Forelimb muscle (tissue), 1 donor: ENCODE results near the gene EXT2. TPM values are rescaled to one million over a fixed set of nuclear protein-coding genes. Genes with fewer than 3 reads are reported as not detected.

Source experiments
- DNase-seq: peaks from one replicate; pipeline ENCODE4 v3.0.0-alpha.2; 2013; ENCODE audit warnings: low read depth
- polyA plus RNA-seq: library from polyadenylated mRNA; unstranded; fragments of 120-200 nt; gene quantifications from one replicate; pipeline ENCODE4 v1.2.1, GENCODE V29; 2013; ENCODE audit not compliant: insufficient read length

Gene EXT2
- polyA plus RNA-seq, 1 donor, result 45.8 TPM

DNA sequence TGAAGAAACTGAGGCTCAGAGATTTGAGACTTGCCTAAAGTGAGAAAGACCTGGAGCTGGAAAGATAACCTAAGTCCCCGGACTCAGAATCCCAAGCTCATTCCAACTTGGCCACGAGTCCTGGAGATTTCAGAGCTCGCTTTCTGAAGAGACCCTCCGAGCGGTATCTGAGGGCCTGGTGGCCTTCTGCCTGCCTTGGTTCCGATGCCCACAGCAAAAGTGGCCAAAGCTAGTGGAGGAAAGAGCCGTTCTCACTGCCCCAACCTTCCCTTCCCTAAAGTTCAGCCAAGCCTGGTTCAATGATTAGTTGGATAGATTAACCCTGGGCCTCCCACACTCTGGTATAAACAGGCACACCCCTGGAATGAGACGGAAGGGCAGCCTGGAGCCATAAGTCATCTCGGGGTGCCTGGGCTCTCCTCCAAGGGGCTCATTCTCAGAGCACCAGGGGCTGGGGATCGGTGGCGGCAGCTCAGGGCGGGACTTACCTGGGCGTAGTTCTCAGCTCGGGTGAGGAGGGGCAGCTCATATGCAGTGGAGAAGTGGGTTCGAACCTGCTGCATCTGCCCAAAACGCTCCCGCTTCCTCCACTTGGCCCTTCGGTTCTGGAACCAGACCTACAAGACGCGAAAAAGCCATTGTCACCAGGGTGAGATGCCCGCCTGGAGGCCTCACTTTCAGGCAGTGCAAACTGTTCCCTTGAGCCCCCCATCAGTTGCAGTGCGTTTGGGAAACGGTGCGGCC is 171.7 kb downstream of the EXT2 start:
- DNase-seq, result no peak

DNA sequence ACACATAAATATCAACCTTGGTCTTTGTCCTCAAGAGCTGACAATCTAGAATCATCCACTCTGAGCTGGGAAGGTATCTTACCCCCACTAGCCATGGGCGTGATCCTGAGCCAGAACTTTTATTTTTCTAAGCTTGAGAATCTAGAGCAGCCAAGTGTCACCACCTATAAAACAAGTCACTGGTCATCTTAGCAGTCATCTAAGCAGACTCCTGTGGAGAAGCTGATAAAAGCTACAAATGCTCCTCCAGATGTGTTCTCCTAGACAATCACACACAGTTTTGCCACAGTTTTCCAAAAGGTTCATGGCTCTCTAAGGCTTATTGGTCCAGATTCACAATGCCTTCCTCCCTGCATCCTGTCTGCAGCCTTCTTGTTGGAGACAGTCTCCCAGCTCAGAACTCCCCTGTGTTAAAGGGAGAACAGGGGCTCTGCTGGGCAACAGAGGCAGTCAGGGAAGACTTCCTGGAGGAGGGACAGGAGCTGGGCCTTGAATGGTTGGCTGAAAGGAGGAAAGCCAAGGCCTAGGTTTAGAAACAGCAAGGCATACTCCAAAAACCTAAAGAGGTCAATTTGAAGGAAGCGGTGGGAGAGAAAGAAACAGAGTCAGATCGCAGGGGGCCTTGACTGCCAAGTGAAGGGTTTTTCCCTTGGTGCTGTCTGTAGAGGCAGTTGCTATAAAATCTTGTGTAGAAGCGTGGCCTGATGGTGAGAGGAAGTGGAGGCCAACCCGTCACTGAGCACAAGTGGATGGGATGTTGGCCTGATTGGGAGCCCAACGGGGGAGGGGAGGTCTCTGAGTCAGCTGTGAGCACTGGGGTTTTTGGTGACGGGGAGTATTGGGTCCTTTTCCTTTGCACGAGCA is 172.5 kb downstream of the EXT2 start:
- no peak for DNase-seq

DNA sequence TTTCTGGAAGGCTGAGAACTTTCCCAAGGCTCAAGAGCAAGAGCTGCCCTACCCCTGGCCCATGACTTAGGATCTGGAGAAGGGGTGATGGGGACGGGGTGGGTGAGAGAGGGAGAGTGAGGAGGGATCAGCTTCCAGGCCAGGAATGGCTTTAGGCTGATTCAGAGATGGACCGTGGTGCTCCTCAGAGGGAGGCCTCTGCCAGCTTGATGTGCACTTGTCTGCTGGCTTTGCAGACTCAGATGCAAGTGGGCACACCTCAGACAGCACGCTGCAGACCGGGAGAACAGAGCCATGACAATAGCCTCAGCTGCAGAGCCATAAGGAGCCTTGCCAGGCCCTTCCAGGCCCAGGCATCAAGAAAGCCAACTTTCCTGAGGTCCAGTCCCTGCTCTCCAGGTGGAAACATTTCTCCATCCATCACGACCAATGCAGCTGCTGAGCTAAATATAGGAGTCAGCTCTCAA is 173.2 kb downstream of the EXT2 start:
- DNase-seq, result no peak

DNA sequence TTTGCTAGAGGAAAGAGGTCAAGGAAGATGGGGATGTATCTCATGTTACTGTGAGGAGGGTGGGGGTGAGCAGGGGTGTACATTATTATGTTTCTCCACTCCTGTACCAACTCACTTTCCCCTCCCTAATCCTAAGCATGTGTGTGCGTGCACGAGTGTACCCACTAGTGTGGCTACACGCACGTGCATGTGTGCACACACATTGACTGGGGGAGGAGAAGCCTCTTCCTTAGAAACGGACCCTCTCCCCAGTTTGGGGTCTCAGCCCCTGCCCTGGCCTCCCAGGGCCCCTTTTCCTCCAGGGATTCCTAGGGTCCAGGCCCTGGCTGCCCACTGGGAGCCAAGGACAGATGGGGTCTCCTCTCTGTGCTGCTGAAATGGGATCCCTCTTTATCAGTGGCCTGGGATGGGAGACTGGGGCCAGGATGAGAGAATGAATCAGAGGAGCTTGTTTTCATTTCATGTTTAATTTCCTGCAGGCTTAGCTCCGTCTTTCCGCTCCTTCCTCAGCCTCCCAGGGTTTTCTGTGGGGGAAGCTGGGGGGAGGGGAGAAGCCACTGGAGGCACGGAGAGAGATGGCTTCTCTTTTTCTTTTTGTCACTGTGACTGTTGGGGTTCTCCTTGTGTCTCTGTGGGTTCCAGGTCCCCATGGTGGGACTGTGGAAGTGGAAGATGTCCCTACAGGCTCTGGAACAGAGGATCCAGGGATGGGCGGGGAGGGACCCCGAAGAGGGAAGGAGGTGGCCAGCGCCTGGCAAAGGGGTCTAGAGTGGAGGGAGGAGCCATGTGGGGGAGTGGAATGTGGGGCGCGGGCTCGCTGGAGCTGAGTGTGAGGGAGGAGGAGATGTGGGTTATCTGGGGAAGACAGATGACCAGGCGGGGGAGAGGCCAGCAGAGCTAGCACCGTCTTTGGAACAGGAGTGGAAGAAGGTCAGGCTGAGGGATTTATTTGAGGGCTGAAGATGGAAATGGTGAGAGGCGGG is 174.2 kb downstream of the EXT2 start:
- no peak for DNase-seq

GRCh38 chr11:44270403-44271273 is 175.2 kb downstream of the EXT2 start:
- DNase-seq, result no peak

GRCh38 chr11:44271286-44271685 is 175.8 kb downstream of the EXT2 start:
- DNase-seq, result no peak

DNA sequence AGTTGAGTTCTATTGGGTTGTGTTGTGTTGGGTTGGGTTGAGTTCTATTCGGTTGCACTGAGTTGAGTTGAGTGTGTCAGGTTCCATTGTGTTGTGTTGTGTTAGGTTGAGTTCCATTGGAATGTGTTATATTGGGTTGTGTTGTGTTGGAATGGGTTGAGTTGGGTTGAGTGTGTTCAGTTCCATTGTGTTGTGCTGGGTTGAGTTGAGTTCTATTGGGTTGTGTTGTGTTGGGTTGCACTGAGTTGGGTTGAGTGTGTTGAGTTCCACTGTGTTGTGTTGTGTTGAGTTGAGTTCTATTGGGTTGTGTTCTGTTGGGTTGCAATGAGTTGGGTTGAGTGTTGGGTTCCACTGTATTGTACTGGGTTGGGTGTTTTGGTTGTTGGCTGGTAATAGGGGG is 178.9 kb downstream of the EXT2 start:
- DNase-seq, result no peak

DNA sequence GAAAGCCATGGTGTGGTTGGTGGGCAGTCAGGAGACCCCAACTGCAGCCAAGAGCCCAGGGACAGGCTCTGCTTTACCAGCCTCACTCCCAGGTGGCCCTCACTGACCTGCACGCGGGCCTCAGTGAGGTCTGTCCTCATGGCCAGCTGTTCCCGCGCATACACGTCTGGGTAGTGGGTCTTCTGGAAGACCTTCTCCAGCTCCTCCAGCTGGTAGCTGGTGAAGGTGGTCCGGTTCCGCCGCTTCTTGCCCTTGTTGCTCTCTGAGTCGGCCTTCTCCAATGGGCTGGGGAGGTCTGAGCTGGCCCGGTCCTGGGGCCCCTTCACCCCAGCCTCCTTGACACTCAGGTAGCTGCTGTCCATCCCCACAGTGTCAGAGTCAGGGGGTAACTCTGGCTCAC is 179.8 kb downstream of the EXT2 start:
- DNase-seq, result no peak

DNA sequence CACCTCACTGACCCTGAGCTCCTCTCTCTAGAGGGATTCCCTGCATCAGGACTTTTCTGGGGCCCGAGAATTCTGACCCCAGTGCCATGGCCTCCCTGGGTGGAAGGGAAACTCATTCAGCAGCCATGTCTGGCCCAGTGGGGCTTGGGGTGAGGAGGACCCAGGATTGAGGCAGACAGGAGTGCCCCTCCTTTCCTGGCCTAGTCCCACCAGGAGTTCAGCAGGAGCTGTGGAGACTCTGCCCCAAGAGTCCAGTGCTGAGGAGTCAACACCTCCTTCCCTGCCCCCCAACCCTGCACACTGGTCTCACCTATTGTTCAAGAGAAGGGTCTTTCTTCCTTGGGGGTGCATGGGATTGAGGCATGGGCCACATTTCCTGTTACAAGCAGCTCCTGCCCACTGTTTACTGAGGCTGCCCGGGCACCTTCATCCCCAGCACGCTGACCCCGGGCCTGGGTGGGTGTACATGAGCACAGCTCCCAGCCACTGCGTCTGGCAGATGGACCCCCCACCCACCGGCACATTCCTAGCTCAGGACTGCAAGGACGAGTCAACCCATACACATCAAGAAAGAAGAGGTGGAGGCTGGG is 180.6 kb downstream of the EXT2 start:
- DNase-seq, result no peak

- DNase-seq, result no peak
Observed at GRCh38 chr11:44277196-44278090, 182.0 kb downstream of the EXT2 start.

- DNase-seq, result no peak
Observed at GRCh38 chr11:44279483-44279882, 184.0 kb downstream of the EXT2 start.

GRCh38 chr11:44280257-44280656 is 184.8 kb downstream of the EXT2 start:
- no peak for DNase-seq

- DNase-seq, result no peak
Observed at GRCh38 chr11:44281151-44281550, 185.7 kb downstream of the EXT2 start.

GRCh38 chr11:44282620-44283019 is 187.1 kb downstream of the EXT2 start:
- DNase-seq, result no peak

- DNase-seq, result no peak
Observed at GRCh38 chr11:44285756-44286155, 190.3 kb downstream of the EXT2 start.

DNA sequence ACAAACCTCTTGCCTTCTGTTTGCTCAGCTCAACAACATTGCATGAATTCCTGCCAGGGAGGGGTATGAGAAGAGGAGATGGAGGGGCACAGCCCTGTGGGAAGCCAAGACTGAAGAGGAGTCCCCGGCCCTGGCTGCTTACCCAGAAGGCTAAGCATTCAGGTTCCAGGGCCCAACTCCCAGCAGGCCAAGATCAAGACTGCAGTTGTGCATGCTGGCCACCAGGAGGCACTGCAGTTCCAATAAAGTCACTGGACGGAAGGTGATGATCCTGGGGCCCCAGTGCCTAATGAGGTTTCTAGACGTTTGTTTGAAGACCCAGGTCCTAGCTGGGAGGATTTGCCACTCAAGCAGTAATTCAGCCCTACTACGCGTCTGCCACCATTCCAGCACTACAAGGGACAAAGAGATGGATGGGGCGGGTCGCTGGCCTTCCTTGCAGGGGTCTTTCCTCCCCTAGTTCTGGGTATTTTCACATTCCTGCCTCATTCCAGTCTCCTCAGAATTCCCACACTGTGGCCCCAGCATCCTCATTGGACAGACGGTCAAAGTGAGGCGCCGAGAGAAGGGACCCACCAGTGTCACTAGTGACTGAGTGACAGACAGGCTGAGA is 190.9 kb downstream of the EXT2 start:
- DNase-seq, result no peak

DNA sequence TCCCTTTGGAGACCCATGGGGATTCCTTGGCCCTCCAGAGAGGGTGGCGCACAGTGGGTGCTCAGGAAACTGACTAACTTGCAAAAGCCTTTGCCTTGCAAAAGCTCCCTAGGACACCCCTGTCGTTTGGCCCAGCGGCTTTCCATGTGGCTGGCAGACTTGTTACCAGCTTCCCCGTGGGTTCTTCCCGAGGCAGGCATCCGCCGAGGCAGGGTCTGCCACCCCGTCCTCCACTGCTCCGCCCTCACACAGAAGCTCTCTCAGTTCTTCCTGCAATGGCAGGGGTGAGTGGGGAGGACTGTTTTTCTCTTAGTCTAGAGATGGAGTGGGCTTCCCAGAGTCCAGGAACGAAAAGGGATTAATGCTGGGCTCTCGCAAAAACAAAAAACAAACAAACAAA is 191.4 kb downstream of the EXT2 start:
- no peak for DNase-seq

DNA sequence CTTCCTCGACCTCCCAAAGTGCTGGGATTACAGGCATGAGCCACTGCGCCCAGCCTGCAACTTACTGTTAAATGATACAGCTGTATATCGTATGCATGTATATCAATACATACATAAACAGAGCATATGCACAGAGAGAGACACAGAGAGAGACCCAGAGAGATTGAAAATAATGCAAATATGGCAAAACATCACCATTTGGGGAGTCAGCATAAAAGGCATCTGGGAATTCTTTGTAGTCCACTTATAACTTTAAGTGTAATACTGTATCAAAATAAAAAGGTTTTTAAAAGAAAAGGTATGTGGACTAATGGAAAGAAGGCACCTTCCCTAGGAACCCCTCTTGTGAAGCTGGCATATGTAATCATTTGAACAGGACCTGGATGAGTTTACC is 192.7 kb downstream of the EXT2 start:
- no peak for DNase-seq

DNA sequence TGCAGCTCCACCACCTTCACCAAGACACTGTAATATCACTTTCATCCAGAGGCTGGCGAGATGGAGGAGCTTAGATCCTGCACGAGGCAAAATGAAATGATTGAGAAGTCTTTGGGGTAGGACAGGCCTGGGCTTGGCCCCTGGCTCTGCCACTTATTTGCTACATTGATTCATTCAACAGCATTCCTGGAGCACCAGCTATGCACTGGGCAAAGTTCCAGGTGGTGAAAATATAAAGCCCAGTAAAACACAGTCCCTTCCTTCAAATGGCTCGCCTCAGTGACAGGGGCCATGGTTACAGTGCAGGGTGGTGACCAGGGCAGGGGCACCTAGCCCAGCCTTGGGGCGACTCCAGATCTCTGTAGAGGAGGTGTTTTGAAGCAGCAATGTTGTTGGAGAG is 194.7 kb downstream of the EXT2 start:
- DNase-seq, result no peak
